Endothelial cell (in vitro differentiated cells): ENCODE results near the gene XPO1. TPM values are rescaled to one million over a fixed set of nuclear protein-coding genes. Genes with fewer than 3 reads are reported as not detected.

Experiments used
- DNase-seq: peaks from one replicate; pipeline ENCODE4 v3.0.0; 2021; ENCODE audit warnings: low spot score
- H3K27ac Mint-ChIP-seq: one replicate; pipeline ENCODE4 v1.8.0; 2021; ENCODE audit warnings: mixed read lengths, inconsistent platforms; ENCODE audit not compliant: unreplicated experiment
- H3K27me3 Mint-ChIP-seq: one replicate; pipeline ENCODE4 v1.8.0; 2021; ENCODE audit warnings: mild to moderate bottlenecking, moderate library complexity, mixed read lengths, inconsistent platforms; ENCODE audit not compliant: unreplicated experiment
- H3K36me3 Mint-ChIP-seq: one replicate; pipeline ENCODE4 v1.8.0; 2021; ENCODE audit warnings: mild to moderate bottlenecking, low read depth, mixed read lengths, inconsistent platforms; ENCODE audit not compliant: unreplicated experiment
- H3K4me1 Mint-ChIP-seq: one replicate; pipeline ENCODE4 v1.8.0; 2021; ENCODE audit warnings: mild to moderate bottlenecking, mixed read lengths, inconsistent platforms; ENCODE audit not compliant: unreplicated experiment
- H3K4me3 Mint-ChIP-seq: one replicate; pipeline ENCODE4 v1.8.0; 2021; ENCODE audit warnings: mild to moderate bottlenecking, mixed read lengths, inconsistent platforms; ENCODE audit not compliant: unreplicated experiment
- H3K9me3 Mint-ChIP-seq: one replicate; pipeline ENCODE4 v1.8.0; 2021; ENCODE audit warnings: mixed read lengths, inconsistent platforms; ENCODE audit not compliant: unreplicated experiment
- total RNA-seq: library from RNA; stranded (reverse); fragmentation: NEBNext Ultra II Directional; extraction: Animal tissue kit (Norgen Biotek cat#: 25700); gene quantifications from one replicate; pipeline ENCODE4 v1.2.1, GENCODE V29; 2021; ENCODE audit not compliant: unreplicated experiment
- TF ChIP-seq, protein P1 (sequence below): fragments of 200-600 bp; sonication (generic); IDR thresholded peaks from one replicate; pipeline ENCODE4 v1.5.0; 2021; ENCODE audit warnings: antibody characterized with exemption; ENCODE audit not compliant: unreplicated experiment

Gene XPO1
- total RNA-seq, 1 donor from 2014 or later = 138 TPM

DNA sequence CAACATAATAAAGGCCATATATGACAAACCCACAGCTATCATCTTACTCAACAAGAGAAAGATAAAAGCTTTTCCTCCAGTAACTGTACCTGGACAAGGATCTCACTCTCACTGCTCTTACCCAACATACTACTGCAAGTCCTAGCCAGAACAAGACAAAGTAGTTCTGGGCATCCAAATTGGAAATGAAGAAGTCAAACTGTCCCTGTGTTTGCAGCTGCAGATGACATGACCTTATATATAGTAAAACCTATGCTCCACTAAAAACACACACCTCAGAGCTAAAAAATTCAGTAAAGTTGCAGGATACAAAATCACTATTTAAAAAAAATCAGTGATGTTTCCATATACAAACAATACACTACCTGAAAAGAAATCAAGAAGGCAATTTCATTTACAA lies 99.5 kb downstream of the XPO1 start:
- peaks cover 43% of the 10 kb centered on the region for H3K4me1 Mint-ChIP-seq
- peaks cover 18% of the 10 kb centered on the region for H3K36me3 Mint-ChIP-seq
- DNase-seq = no peak
- H3K9me3 Mint-ChIP-seq = no peaks in the 10 kb centered on the region
- H3K27me3 Mint-ChIP-seq = peaks cover 3% of the 10 kb centered on the region
- TF ChIP-seq, protein P1, sequence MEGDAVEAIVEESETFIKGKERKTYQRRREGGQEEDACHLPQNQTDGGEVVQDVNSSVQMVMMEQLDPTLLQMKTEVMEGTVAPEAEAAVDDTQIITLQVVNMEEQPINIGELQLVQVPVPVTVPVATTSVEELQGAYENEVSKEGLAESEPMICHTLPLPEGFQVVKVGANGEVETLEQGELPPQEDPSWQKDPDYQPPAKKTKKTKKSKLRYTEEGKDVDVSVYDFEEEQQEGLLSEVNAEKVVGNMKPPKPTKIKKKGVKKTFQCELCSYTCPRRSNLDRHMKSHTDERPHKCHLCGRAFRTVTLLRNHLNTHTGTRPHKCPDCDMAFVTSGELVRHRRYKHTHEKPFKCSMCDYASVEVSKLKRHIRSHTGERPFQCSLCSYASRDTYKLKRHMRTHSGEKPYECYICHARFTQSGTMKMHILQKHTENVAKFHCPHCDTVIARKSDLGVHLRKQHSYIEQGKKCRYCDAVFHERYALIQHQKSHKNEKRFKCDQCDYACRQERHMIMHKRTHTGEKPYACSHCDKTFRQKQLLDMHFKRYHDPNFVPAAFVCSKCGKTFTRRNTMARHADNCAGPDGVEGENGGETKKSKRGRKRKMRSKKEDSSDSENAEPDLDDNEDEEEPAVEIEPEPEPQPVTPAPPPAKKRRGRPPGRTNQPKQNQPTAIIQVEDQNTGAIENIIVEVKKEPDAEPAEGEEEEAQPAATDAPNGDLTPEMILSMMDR = no peak
- H3K27ac Mint-ChIP-seq = peak overlapping the region; percentile 68
- no peak overlapping the region for H3K4me3 Mint-ChIP-seq

DNA sequence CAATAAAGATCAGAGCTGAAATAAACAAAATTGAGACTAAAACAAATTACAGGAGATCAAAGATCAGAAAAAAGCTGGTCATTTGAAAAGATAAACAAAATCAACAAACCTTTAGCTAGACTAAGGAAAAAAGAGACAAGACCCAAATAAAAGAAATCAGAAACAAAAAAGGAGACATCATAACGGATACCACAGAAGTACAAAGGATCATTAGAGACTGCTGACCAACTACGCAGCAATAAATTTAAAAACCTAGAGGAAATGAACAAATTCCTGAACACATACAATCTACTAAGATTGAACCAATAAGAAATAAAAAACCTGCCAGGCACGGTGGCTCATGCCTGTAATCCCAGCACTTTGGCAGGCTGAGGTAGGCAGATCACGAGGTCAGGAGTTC lies 101.0 kb downstream of the XPO1 start:
- H3K27ac Mint-ChIP-seq = no peak overlapping the region
- no peak for DNase-seq
- peaks cover 42% of the 10 kb centered on the region for H3K4me1 Mint-ChIP-seq
- H3K4me3 Mint-ChIP-seq = no peak overlapping the region
- peaks cover 13% of the 10 kb centered on the region for H3K36me3 Mint-ChIP-seq
- H3K27me3 Mint-ChIP-seq = peaks cover 3% of the 10 kb centered on the region
- no peaks in the 10 kb centered on the region for H3K9me3 Mint-ChIP-seq
- TF ChIP-seq, protein P1 = no peak

DNA sequence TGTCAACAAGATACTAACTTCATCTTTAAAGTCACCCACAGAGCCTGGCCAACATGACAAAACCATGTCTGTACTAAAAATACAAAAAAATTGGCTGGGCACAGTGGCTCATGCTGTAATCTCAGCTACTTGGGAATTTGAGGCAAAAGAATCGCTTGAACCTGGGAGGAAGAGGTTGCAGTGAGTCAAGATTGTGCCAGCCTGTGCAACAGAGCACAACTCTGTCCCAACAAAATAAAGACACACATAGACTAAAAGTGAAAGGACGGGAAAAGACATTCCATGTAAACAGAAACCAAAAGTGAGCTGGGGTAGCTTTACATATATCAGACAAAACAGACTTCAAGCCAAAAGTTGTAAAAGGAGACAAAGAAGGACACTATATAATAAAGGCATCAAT lies 102.1 kb downstream of the XPO1 start:
- peaks cover 34% of the 10 kb centered on the region for H3K4me1 Mint-ChIP-seq
- H3K9me3 Mint-ChIP-seq = no peaks in the 10 kb centered on the region
- H3K27ac Mint-ChIP-seq = no peak overlapping the region
- no peak for DNase-seq
- H3K27me3 Mint-ChIP-seq = peaks cover 3% of the 10 kb centered on the region
- TF ChIP-seq, protein P1 = no peak
- H3K4me3 Mint-ChIP-seq = no peak overlapping the region
- peaks cover 13% of the 10 kb centered on the region for H3K36me3 Mint-ChIP-seq

DNA sequence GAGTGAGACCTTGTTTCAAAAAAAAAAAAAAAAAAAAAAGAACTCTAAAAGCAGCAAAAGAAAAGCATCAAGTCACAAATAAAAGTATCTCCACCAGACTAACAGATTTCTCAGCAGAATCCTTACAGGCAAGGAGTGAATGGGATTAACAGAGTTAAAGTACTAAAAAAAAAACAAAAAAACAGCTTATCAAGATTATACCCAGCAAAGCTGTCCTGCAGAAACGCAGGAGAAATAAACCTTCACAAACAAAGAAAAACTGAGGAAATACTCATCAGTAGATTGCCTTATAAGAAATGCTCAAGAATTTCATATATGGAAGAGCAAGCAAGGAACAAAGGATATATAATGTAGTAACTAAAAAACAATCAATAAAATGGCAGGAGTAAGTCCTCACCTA lies 102.9 kb downstream of the XPO1 start:
- peak overlapping the region; percentile 7 for H3K27ac Mint-ChIP-seq
- TF ChIP-seq, protein P1 = no peak
- H3K4me1 Mint-ChIP-seq = peaks cover 34% of the 10 kb centered on the region
- peaks cover 13% of the 10 kb centered on the region for H3K36me3 Mint-ChIP-seq
- no peak for DNase-seq
- H3K27me3 Mint-ChIP-seq = peaks cover 3% of the 10 kb centered on the region
- H3K4me3 Mint-ChIP-seq = no peak overlapping the region
- H3K9me3 Mint-ChIP-seq = no peaks in the 10 kb centered on the region

DNA sequence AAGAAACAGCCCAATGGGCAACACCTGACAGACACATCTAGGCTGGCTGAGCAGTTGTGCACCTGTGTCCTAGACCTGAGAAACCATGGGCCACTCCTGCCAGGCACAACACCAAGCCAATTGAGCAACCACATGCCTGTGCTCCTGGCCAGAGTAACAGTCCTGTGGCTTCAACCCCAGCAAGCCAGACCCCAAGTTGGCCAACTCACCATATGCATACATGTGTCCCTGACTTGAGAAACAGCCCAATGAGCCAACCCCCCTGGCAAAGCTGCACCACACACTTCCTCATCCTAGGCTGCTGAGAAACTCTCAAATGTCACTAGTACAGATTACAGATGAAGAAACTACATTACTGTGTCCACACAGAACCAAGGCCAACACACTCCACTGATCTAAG lies 103.8 kb downstream of the XPO1 start:
- Mint-ChIP-seq H3K27me3 (peaks cover 3% of the 10 kb centered on the region), H3K27ac (no peak overlapping the region), H3K4me1 (peaks cover 24% of the 10 kb centered on the region), H3K4me3 (no peak overlapping the region), H3K9me3 (no peaks in the 10 kb centered on the region), H3K36me3 (peaks cover 13% of the 10 kb centered on the region)
- TF ChIP-seq, protein P1 = no peak
- DNase-seq = no peak
